ENCODE data around the gene CIDEA. TPM values are rescaled to one million over a fixed set of nuclear protein-coding genes. Genes with fewer than 3 reads are reported as not detected.

CIDEA gene
- polyA plus RNA-seq, 3 donors: not detected

GRCh38 chr18:12234451-12235190, 19.5 kb upstream of the CIDEA start:
- H3K27me3 ChIP-seq (ENCODE audit: control insufficient read depth in 2 of 2, insufficient read depth in 2 of 2, low read length in 2 of 2): no peaks in the 10 kb centered on the region
- H3K4me3 Mint-ChIP-seq: no peak overlapping the region
- H3K4me1 ChIP-seq (ENCODE audit: control insufficient read depth in 1 of 2, insufficient read depth in 2 of 2, low read length in 2 of 2): no peaks in the 10 kb centered on the region
- H3K9ac ChIP-seq (ENCODE audit: insufficient read depth, low read length, poor library complexity, severe bottlenecking): no peak overlapping the region
- H3K4me2 ChIP-seq (replicated peaks; ENCODE audit: extremely low read depth, low read length, poor library complexity, severe bottlenecking): no peak overlapping the region
- no peak for DNase-seq
- H3K9me3 Mint-ChIP-seq: peaks cover 0 to 6% (median 0%) of the 10 kb centered on the region in 7 donors
- no peak overlapping the region for H3K27ac ChIP-seq (ENCODE audit: low read depth in 1 of 2, low read length in 2 of 2)
- H3K27ac Mint-ChIP-seq: no peak overlapping the region
- no peaks in the 10 kb centered on the region for H3K79me2 ChIP-seq (ENCODE audit: insufficient read depth, low read length)
- no peaks in the 10 kb centered on the region for H3K36me3 ChIP-seq (replicated peaks in 1 of 2; ENCODE audit: control insufficient read depth in 1 of 2, insufficient read depth in 2 of 2, low read length in 2 of 2)
- H3K9me3 ChIP-seq (replicated peaks in 1 of 2; ENCODE audit: control insufficient read depth in 1 of 2, insufficient read depth in 1 of 2, low read length in 2 of 2): no peaks in the 10 kb centered on the region
- TF ChIP-seq CTCF (IDR thresholded peaks at IDR 0.05): no peak
- H3K4me3 ChIP-seq (replicated peaks in 1 of 3; ENCODE audit: low read depth in 2 of 3, low read length in 3 of 3): no peak overlapping the region
- no peaks in the 10 kb centered on the region for H4K20me1 ChIP-seq (ENCODE audit: insufficient read depth, low read length)
- no peak overlapping the region for H2AFZ ChIP-seq (ENCODE audit: insufficient read depth, low read depth, low read length, poor library complexity, severe bottlenecking)
- peaks cover 3% of the 10 kb centered on the region for H3K4me1 Mint-ChIP-seq
- intact Hi-C loops (cut with micrococcal nuclease): loop anchor here (5.0 to 10.0 kb wide), 4 partner anchors 500 to 582 kb away; no protein-coding TSS in a partner anchor
- peaks cover 0 to 10% (median 9%) of the 10 kb centered on the region in 3 donors for H3K27me3 Mint-ChIP-seq (ENCODE audit: low read depth in 3 of 3)
- no peaks in the 10 kb centered on the region for H3K36me3 Mint-ChIP-seq
- 97% methylated on average over 16 of the region's 19 CpGs for WGBS (ENCODE audit: insufficient coverage)

GRCh38 chr18:12236141-12236540, 18.0 kb upstream of the CIDEA start:
- Histone ChIP-seq H4K20me1 (ENCODE audit: insufficient read depth, low read length) (no peaks in the 10 kb centered on the region), H3K27ac (ENCODE audit: low read depth in 1 of 2, low read length in 2 of 2) (no peak overlapping the region), H3K4me1 (ENCODE audit: control insufficient read depth in 1 of 2, insufficient read depth in 2 of 2, low read length in 2 of 2) (no peaks in the 10 kb centered on the region), H3K79me2 (ENCODE audit: insufficient read depth, low read length) (no peaks in the 10 kb centered on the region), H3K36me3 (replicated peaks in 1 of 2; ENCODE audit: control insufficient read depth in 1 of 2, insufficient read depth in 2 of 2, low read length in 2 of 2) (no peaks in the 10 kb centered on the region), H3K4me2 (replicated peaks; ENCODE audit: extremely low read depth, low read length, poor library complexity, severe bottlenecking) (no peak overlapping the region), H3K9ac (ENCODE audit: insufficient read depth, low read length, poor library complexity, severe bottlenecking) (no peak overlapping the region), H3K4me3 (replicated peaks in 1 of 3; ENCODE audit: low read depth in 2 of 3, low read length in 3 of 3) (no peak overlapping the region), H3K27me3 (ENCODE audit: control insufficient read depth in 2 of 2, insufficient read depth in 2 of 2, low read length in 2 of 2) (no peaks in the 10 kb centered on the region), H3K9me3 (replicated peaks in 1 of 2; ENCODE audit: control insufficient read depth in 1 of 2, insufficient read depth in 1 of 2, low read length in 2 of 2) (no peaks in the 10 kb centered on the region), H2AFZ (ENCODE audit: insufficient read depth, low read depth, low read length, poor library complexity, severe bottlenecking) (no peak overlapping the region)
- H3K27ac Mint-ChIP-seq: no peak overlapping the region
- H3K4me1 Mint-ChIP-seq: peaks cover 3% of the 10 kb centered on the region
- intact Hi-C loops (cut with micrococcal nuclease): loop anchor here (5.0 to 10.0 kb wide), 4 partner anchors 501 to 584 kb away; no protein-coding TSS in a partner anchor
- no peaks in the 10 kb centered on the region for H3K9me3 Mint-ChIP-seq
- DNase-seq: no peak
- no peaks in the 10 kb centered on the region for H3K36me3 Mint-ChIP-seq
- peaks cover 2 to 17% (median 12%) of the 10 kb centered on the region in 3 donors for H3K27me3 Mint-ChIP-seq (ENCODE audit: low read depth in 3 of 3)
- H3K4me3 Mint-ChIP-seq: no peak overlapping the region
- WGBS (ENCODE audit: insufficient coverage): 92% methylated on average over 16 of the region's 16 CpGs
- TF ChIP-seq CTCF (IDR thresholded peaks at IDR 0.05): no peak

All from CD14-positive monocyte (primary cell).